B cell (primary cell): ENCODE measurements around the gene MAML3.

ENCODE experiments used
- CTCF ChIP-seq: fragments of 200-600 bp; IDR thresholded peaks from one replicate; pipeline ENCODE4 v1.8.0; 2022; ENCODE audit warnings: antibody characterized with exemption, mild to moderate bottlenecking
- EZH2 ChIP-seq: IDR thresholded peaks from 2 replicates; pipeline ENCODE4 v1.6.1; 2012; ENCODE audit warnings: borderline replicate concordance, low read depth, mild to moderate bottlenecking, moderate library complexity, low read length; ENCODE audit not compliant: insufficient read depth, poor library complexity, severe bottlenecking

- TF ChIP-seq CTCF, result no peak
- no peak for TF ChIP-seq EZH2
Observed at GRCh38 chr4:139966383-139966782, 187.6 kb downstream of the MAML3 start.
